HG02938 (cell line): ENCODE data around the gene AK8.

ENCODE experiments used
- ATAC-seq: cut with Tn5 transposase; IDR thresholded peaks from one replicate; pipeline ENCODE4 v1.9.1; 2021; ENCODE audit warnings: mild to moderate bottlenecking, moderate library complexity; ENCODE audit not compliant: unreplicated experiment

The AK8 gene

GRCh38 chr9:132748450-132748849, 129.6 kb downstream of the AK8 start:
- ATAC-seq, result no peak

- ATAC-seq, result no peak
Observed at GRCh38 chr9:132745756-132746709, 132.1 kb downstream of the AK8 start.

DNA sequence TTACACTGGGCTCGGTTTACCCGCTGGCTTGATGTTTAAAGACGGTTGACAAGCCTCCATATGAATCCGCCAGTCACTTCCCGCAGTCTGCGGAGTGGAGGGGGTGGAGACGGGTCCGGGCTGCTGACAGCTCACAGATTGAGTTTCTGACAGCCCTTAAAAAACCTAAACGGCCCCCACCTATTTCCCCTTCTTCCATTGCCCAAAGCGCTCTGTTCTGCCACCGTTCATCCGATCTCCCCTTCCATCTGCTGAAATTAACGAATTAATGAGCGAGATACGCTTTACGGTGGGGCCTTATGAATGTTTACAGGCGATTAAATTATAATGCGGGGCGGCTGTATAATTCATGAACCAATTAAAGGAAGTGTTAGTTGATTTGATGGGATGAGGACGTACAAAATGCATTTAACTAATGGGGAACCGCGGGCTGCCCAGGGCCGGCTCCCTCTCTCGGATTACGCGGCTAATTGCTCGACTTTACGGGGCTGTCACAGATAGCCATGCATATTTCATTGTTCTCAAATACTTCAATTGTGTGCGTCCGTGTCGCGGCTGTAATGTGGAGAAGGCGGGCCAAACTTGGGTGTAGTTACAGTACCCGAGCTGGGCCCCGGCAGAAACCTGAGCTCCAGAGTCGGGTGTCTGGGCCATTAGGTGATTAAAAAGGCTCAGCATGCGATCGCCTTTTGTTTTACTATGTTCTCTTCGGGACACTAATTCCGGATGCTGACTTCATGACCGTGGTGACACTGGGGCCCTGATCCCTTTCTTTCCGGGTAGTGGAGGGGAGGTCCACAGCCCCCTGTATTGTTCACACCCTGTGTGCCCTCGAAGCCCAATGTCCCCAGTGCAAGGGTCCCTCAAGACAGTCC, 133.0 kb downstream of the AK8 start:
- no peak for ATAC-seq

GRCh38 chr9:132743931-132744479, 134.1 kb downstream of the AK8 start:
- ATAC-seq, result no peak

- no peak for ATAC-seq
Observed at GRCh38 chr9:132742821-132743311, 135.2 kb downstream of the AK8 start.

GRCh38 chr9:132740526-132741309, 137.4 kb downstream of the AK8 start:
- no peak for ATAC-seq

DNA sequence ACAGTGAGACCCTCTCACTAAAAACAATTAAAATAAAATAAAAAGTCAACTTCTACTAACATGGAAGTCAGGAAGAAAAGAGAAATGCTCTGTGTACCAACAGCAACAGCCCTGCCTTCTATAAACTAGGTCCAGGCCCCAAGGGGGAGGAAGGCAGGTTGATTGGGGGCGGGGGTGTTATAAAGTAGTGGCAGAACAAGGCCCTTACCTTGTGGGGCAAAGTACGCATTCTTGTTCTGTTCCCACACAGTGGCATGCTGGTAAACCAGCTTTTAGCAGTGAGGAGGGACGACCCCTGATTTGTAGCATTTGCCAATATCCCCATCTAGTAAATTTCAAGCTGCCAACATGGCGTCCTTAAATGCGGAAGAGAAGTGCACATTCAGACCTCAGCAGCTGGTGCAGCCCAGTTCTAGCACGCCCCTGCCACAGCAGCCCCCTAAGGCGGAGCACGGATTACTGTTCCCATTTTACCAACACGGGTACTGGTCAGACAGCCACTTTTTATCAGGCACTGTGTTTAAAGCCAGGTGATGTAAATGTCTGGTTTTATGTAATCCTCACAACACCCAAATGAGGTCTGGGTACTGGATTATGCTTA, 138.3 kb downstream of the AK8 start:
- no peak for ATAC-seq

DNA sequence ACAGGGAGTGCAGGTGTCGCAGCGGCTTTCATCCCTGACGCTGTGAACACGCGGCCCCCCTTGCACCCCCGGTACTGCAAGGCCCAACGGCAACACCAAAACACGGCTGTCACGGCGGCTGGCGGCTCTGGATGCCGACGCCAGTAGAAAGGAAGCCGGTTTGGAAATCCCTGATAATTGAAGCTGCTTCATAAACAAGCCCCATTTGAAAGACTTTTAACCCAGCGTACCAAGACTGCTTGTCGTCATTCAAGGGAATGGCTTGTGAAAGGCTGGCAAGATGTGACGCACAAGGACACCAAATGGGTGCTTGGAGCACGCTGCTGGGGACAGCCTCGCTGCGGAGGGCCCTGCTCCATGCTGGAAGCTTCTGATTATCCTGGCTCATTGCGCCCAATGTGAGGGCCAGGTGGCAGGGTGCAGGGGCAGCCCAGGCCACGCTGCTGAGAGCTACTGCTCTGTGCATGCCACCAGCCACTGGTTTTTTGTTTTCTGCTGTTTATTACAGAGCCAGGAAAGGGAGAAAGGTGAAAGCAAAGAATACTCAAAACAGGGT, 144.7 kb downstream of the AK8 start:
- ATAC-seq, result no peak

DNA sequence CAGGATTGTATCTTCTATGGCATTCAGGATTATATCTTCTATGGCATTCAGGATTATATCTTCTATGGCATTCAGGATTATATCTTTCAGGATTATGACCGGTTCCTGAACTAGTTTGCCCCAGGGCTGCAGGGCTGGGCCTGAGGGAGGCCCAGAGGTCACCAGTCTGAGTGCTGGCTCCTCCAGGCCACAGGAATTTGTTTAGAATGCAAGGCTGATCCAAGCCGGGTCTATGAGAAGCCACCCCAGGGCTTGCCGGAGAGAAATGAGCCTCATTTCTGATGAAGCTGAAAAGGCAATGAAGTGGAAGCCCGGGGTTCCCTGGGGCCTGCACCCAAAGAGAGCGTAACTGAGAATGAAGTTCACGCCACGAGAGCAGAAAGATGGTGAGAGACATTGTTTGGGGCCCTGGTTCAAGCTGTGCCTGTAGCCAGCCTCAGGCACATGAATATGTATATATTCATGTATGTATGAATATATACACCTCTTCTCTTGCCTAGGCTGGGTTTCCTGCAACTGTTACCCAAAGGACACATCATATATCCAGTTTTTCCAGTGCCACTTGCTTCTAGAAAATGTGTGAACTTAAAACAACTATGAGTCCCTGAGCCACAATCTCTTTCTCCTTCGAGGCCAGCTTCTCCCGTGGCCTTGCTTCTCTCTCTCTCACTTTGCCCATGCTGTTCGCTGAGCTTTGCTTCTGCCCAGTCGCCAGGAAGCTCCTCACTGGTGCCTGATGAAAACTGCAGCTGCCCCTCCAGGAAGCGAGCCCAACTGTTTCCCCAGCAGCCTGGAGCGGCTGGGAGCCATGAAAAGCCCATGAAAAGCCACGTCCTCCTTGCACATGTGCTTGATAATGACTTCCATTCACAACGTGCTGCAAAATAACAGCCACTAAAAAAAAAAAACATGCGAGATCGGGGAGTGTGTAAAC, 145.5 kb downstream of the AK8 start:
- no peak for ATAC-seq

DNA sequence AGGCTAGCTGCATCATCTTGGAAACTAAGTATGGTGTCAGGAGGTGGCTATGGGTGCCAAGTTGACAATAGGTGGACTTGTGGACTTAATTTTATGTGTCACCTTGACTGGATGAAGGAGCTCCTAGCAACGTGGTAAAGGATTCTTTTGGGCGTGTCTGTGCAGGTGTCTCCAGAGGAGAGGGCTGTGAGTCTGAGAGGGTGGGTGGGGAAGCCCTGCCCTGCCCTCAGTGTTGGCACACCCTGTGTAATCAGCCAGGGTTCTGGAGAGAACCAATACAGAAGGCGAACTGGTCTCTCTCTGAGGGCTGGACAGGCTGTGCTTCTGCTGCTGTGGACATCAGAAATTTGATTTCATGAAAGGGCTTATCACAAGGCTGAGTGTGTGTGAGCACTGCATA, 146.9 kb downstream of the AK8 start:
- no peak for ATAC-seq

DNA sequence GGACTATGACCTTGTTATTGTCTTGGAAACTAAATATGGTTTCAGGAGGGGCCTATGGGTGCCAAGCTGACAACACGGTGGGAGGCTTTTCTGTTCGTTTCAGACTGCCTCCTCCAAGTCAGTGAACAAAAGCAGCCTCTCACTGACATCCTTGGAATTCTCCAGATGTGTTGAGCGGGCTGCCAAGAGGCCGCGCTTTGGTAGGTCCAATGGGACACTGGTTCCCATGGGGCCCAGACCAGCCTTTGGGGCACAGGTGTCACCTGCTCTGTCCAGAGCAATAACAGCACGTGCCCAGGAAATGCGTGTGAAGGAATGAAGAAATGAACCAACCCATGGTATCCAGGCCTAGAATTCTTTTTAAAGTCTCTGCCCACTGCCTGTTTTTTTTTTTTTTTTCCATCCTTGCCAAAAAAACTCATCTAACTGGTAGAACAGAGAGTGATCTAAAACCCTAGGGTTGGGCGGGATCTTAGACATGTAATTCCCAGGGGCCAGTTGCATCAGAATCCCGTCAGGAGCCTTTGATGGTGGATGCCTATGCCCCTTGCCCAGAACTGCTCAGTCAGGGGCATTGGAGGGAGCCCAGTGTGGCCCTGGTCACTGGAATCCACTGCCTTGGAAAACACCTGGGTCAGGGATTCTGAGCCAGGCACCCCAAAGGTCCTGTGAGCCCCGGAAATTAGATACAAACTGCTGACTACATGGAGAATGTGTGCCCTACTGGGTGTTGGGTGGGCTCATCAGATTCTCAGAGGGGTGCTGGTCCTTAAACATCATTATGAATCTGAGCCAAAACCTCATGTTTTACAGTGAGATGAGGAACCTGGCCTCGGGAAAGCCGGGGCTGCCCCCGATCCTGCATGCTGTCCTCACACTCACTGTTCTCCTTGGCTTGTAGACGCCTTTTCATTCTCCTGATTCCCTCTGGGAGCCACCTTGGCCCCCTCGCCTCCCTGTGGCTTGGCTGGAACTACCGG, 147.7 kb downstream of the AK8 start:
- ATAC-seq, result no peak

GRCh38 chr9:132729235-132729890, 148.7 kb downstream of the AK8 start:
- no peak for ATAC-seq

- no peak for ATAC-seq
Observed at GRCh38 chr9:132728497-132728896, 149.6 kb downstream of the AK8 start.

- ATAC-seq, result no peak
Observed at GRCh38 chr9:132728071-132728470, 150.0 kb downstream of the AK8 start.

DNA sequence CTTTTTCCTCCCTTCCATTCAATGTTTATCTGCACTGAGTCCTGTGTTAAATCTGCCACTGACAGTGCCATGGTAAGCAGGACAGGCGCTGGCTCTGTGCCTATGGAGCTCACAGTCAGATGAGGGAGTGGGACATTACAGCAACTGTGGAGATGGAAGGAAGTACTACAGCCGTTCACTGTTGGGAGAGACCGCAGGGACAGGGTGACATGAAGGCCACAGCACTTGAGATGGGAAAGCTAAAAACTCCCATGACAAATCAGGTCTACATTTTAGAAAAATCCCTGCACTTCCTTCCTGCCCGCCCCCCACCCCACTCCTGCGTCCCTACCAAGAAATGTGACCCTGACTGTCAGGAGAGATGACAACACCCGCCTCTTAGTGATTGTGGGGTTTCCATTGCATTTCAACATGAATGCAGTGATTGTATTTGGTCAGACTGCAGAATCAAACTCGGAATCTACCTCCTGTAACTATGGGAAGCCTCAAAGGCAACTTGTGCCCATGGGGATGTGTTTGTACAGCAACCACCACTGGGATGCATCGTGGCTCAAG, 151.4 kb downstream of the AK8 start:
- no peak for ATAC-seq

GRCh38 chr9:132725306-132725705, 152.8 kb downstream of the AK8 start:
- ATAC-seq, result no peak

- no peak for ATAC-seq
Observed at GRCh38 chr9:132723809-132724208, 154.3 kb downstream of the AK8 start.
